Keratinocyte (primary cell): ENCODE data around the gene EPS8L2.

Experiments used
- CTCF ChIP-seq, 3 experiments: IDR thresholded peaks in 1 of 3; conservative IDR thresholded peaks in 1 of 3; optimal IDR thresholded peaks in 1 of 3; 2 replicates in 2 of 3; 3 replicates in 1 of 3; pipeline versions ENCODE3 to v1.5.1; 2011; ENCODE audit warnings: low read length in 3 of 3, mild to moderate bottlenecking in 3 of 3, moderate library complexity in 2 of 3, control low read depth in 1 of 3, inconsistent platforms in 1 of 3; ENCODE audit not compliant: insufficient read depth in 2 of 3; ENCODE audit errors: extremely low read depth in 1 of 3
- EZH2 ChIP-seq: IDR thresholded peaks from one replicate; pipeline ENCODE4 v1.6.1; 2012; ENCODE audit warnings: inconsistent platforms, mild to moderate bottlenecking, low read length, moderate library complexity

- TF ChIP-seq EZH2, result no peak
- TF ChIP-seq CTCF (optimal IDR thresholded peaks at IDR 0.05 in 1 of 3, IDR thresholded peaks at IDR 0.05 in 1 of 3, conservative IDR thresholded peaks at IDR 0.05 in 1 of 3; ENCODE audit: extremely low read depth in 1 of 3, insufficient read depth in 2 of 3, low read length in 3 of 3), result no peak
These were observed 36.1 kb downstream of the EPS8L2 start for GRCh38 chr11:742156-742546.
